Motor neuron (in vitro differentiated cells): ENCODE measurements around the gene RXRG. TPM values are rescaled to one million over a fixed set of nuclear protein-coding genes. Genes with fewer than 3 reads are reported as not detected.

Source experiments
- ATAC-seq, 8 experiments: fragments of 200-7000 bp; cut with Tn5 transposase; replicated peaks in 6 of 8; 2 replicates each; pipeline ENCODE4 v1.8.0; 2021; ENCODE audit warnings: mild to moderate bottlenecking in 8 of 8, moderate library complexity in 8 of 8
- H3K27ac ChIP-seq, 2 donors: fragments of 250-450 bp; sonication (Bioruptor Pico); 2 replicates each; pipeline ENCODE4 v1.9.0; 2021; ENCODE audit warnings: antibody characterized with exemption in 2 of 2, mild to moderate bottlenecking in 2 of 2, moderate library complexity in 1 of 2
- H3K4me1 ChIP-seq, 2 donors: fragments of 250-450 bp; sonication (Bioruptor Pico); replicated peaks in 1 of 2; 2 replicates each; pipeline ENCODE4 v1.6.1; 2021; ENCODE audit warnings: antibody characterized with exemption in 2 of 2, mild to moderate bottlenecking in 2 of 2, moderate library complexity in 1 of 2
- H3K4me3 ChIP-seq, 5 donors: fragments of 250-450 bp; sonication (Bioruptor Pico); 2 replicates each; pipeline ENCODE4 v1.9.0; 2021; ENCODE audit warnings: antibody characterized with exemption in 5 of 5, mild to moderate bottlenecking in 5 of 5, moderate library complexity in 4 of 5
- WGBS, 10 experiments: fragments of 450-650 bp; shearing (Covaris generic); methylation state at CpG; one replicate each; pipeline ENCODE4 v1.0.0; 2022; 5-methylcytosine and 5-hydroxymethylcytosine counted together
- in situ Hi-C, 9 experiments: fragments of 400-800 bp; cut with MboI; loops; one replicate each; pipeline ENCODE4 v1.15.0; 2021; ENCODE audit warnings: low sequenced_read_pairs in 9 of 9, low pct_unique_long_range_greater_than_20kb in 2 of 9; ENCODE audit not compliant: unreplicated experiment in 9 of 9
- total RNA-seq, 8 experiments: library from RNA; unstranded; fragments of 300-600 nt; gene quantifications; 2 replicates each; pipeline versions ENCODE4 v1.2.3 to v1.2.4, GENCODE V29; 2022

RXRG gene
- total RNA-seq, 8 experiments from 2014 or later, result 7.8 to 27.5 (median 13.1) TPM; not detected in 3

DNA sequence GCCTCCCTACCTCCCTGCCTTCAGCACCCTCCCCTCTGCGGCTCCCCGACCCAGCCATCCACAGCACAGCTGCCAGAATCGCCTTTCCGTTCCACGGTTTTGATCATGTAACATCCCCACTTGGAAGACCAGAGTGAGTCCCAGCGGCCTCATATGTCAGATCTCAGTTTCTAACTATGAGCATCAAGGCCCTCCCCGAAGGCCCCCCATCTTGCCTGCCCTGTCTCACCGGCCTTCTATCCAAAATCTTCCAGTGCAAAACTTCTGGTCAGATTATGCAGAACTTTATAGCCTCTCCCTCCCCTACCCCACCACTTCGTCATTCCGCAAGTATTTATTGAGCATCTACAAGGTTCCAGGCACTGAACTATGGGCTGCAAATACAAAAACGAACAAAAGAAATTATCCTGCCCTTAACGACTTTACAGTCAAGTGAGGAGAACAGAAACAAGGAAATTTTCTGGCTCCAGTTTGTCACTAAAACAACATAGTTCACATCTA is 68.1 kb downstream of the RXRG start:
- no peak overlapping the region for H3K27ac ChIP-seq
- WGBS, 10 experiments, result 4 to 54% (median 37%) methylated on average over 4 to 11 of the region's 12 CpGs; no CpG with 5 or more reads in 1 of the 10 experiments

DNA sequence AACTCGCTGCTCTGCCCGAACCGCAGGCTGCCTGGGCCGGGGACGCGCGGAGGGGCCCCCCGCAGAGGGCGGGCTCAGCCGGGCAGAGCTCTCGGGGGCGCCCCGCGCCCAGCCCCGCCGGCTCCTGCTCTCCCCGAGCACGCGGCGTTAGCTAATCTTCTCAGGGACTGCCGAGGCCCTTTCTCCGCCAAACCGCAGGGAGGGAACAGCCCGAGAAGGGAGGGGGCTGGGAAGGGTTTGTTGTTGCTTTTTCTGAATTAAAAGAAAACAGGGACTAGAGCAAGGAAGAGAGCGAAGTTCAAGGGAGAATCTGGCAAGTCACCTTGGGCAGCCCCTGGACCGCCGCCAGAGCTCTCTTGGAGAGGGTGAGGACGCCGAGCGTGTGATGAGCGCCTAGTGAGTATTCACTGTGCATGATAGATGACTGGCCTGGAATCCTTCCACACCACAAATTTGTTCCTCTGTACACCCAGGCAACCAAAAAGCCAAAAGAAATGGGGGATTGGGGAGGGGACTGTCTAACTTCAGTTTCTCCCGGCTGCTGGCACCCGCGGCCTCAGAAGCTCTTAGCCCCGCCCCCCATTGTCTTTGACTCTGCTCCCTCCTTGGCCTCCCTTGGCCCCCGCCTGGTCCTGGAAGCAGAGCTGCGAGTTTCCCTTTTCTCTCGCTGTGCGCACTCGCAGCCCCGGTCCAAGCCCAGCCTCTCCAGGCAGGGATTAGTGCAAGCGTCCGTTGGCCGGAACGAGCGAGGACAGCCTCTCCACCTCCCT is 68.7 kb downstream of the RXRG start:
- H3K27ac ChIP-seq, result no peak overlapping the region
- ATAC-seq, result peak; percentile 84 to 92 (median 89)
- in situ Hi-C loops, result loop anchor here in 4 of 9 experiments (25.0 kb wide), 2 partner anchors 211 to 536 kb away; no protein-coding TSS in a partner anchor
- H3K4me3 ChIP-seq, result peak overlapping the region in 4 of 5 donors; percentile 2 to 23 (median 12)
- peaks cover 4 to 9% of the 10 kb centered on the region in 2 donors for H3K4me1 ChIP-seq
- 2 to 17% (median 6%) methylated on average over 1 to 24 of the region's 46 CpGs; no CpG with 5 or more reads in 3 of the 10 experiments for WGBS, 10 experiments

More for the DNA sequence above, 68.1 kb downstream of the RXRG start:
- H3K4me1 ChIP-seq, result peaks cover 4 to 9% of the 10 kb centered on the region in 2 donors
- in situ Hi-C loops, result loop anchor here in 4 of 9 experiments (25.0 kb wide), 2 partner anchors 210 to 535 kb away; no protein-coding TSS in a partner anchor
- peak overlapping the region in 2 of 5 donors; percentile 11 to 12 for H3K4me3 ChIP-seq
- peak in 1 of 8 experiments; percentile 3 for ATAC-seq

DNA sequence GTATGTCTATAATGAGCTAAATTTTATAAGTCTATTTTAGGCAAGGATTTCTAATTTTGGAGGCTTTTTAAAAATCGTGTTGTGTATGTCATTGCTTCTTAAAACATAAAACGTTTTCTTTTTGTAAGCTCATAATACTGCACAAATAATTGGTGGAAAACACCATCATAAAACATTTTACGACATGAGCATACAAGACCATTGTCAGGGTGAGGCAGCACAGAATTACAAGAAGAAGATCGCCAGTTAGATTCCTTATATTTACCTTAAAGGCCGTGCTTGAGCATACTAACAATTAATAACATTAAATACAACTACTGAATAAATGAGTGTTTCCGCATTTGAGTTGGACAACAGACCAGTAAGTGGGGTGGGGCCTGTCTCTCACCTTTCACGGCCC is 69.3 kb downstream of the RXRG start:
- ATAC-seq, result no peak
- Histone ChIP-seq H3K4me3 (peak overlapping the region in 4 of 5 donors; percentile 2 to 23 (median 12)), H3K4me1 (peaks cover 4 to 9% of the 10 kb centered on the region in 2 donors), H3K27ac (no peak overlapping the region)
- WGBS, 10 experiments, result 23 to 63% (median 46%) methylated on average over 3 to 7 of the region's 7 CpGs
- in situ Hi-C loops, result loop anchor here in 4 of 9 experiments (25.0 kb wide), 2 partner anchors 212 to 537 kb away; no protein-coding TSS in a partner anchor

GRCh38 chr1:165371588-165372225 is 73.2 kb downstream of the RXRG start:
- Histone ChIP-seq H3K4me3 (no peak overlapping the region), H3K4me1 (peaks cover 4 to 9% of the 10 kb centered on the region in 2 donors), H3K27ac (no peak overlapping the region)
- 20 to 72% (median 54%) methylated on average over 1 to 5 of the region's 5 CpGs; no CpG with 5 or more reads in 1 of the 10 experiments for WGBS, 10 experiments
- ATAC-seq, result no peak
- in situ Hi-C loops, result loop anchor here in 7 of 9 experiments (25.0 kb wide), 2 partner anchors 109 to 234 kb away; no protein-coding TSS in a partner anchor

DNA sequence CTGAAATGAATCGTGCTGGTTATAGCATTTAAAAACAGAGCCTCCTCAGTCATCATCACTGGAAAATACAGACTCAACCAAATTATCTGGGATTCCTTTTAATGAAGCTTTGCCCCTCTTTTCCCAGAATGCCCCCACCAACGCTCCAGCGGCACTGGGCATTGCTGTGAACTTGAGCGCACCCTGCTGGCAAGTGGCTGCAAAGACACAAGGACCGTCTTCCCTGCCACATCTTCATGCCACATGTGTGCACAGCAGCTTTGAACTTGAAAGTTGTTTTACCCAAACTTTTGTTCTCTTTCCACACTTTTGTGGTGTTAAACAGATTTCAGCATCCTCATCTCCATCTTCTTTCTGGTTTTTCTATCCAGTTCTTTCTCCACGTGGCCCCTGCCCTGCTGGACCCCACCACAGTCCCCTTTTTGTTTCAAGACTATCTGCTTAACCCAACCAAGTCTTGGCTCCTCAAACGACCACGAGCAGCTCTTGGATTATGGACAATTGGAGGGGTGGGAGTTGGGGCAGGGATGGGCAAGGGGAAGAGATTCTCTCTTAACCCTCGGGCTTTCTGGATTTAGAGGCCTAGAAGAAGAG is 75.6 kb downstream of the RXRG start:
- H3K4me3 ChIP-seq, result no peak overlapping the region
- no peak overlapping the region for H3K27ac ChIP-seq
- in situ Hi-C loops, result loop anchor here in 8 of 9 experiments (10.0 to 25.0 kb wide), 3 partner anchors 107 to 235 kb away; no protein-coding TSS in a partner anchor
- peak in 7 of 8 experiments; percentile 4 to 75 (median 69) for ATAC-seq
- WGBS, 10 experiments, result 0 to 36% (median 6%) methylated on average over 2 to 8 of the region's 9 CpGs; no CpG with 5 or more reads in 2 of the 10 experiments
- H3K4me1 ChIP-seq, result no peaks in the 10 kb centered on the region

DNA sequence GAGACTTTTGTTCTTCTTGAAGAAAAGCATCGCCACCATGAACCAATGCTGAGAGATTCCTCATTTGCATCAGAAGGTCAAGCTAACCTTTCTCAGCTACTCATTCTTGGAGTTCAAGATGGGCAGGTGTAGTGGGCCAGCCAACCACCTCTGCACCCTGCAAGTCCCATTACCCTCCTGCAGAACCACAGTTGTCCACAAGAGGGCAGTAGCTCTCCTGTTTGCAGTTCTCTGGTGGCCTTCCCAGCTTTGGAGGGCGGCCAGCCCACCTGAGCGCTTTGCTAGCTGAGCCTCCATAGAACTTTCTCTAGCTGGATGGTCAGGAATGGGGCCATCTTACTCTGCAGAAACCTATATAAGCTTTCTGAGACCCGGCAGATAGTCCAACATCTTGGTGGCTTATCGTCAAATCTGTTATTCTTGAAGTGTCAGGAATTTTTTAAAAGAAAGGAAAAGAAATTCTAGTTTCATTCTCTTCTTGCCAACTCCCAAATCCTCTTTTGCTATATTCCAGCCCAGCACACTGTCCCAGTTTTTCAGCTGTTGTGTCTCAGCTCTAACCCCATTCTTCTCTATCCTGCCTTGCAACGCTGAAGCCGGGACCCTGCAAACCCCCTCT is 77.4 kb downstream of the RXRG start:
- peak in 3 of 8 experiments; percentile 53 to 62 (median 57) for ATAC-seq
- WGBS, 10 experiments, result 15 to 70% (median 48%) methylated on average over 1 to 7 of the region's 7 CpGs
- Histone ChIP-seq H3K4me1 (no peaks in the 10 kb centered on the region), H3K4me3 (no peak overlapping the region), H3K27ac (no peak overlapping the region)
- in situ Hi-C loops, result loop anchor here in 8 of 9 experiments (10.0 to 25.0 kb wide), 3 partner anchors 105 to 233 kb away; no protein-coding TSS in a partner anchor

DNA sequence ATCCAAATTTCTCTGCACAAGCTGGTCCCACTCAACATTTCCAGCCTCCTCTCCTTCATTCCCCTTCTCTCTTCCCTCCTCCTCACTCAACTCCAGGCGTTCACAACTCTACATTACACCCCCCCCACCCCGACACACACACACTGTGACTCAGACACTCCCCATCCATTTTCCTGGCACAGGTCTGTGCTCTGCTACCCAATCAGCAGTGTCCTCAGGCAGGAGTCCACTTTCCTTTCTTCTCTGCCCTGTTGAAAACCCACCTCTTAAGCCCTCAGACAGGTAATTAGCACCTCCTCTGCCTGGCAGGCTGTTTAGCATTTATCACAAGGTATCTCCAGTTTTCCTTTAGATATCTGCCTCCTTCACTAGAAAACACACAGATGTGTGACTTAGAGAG is 79.6 kb downstream of the RXRG start:
- Histone ChIP-seq H3K4me3 (no peak overlapping the region), H3K27ac (no peak overlapping the region), H3K4me1 (no peaks in the 10 kb centered on the region)
- in situ Hi-C loops, result loop anchor here in 8 of 9 experiments (10.0 to 25.0 kb wide), 3 partner anchors 103 to 231 kb away; no protein-coding TSS in a partner anchor
- peak in 2 of 8 experiments; percentile 66 to 76 for ATAC-seq
- WGBS, 10 experiments, result 0 to 10% methylated on average over 1 to 2 of the region's 2 CpGs; no CpG with 5 or more reads in 8 of the 10 experiments

DNA sequence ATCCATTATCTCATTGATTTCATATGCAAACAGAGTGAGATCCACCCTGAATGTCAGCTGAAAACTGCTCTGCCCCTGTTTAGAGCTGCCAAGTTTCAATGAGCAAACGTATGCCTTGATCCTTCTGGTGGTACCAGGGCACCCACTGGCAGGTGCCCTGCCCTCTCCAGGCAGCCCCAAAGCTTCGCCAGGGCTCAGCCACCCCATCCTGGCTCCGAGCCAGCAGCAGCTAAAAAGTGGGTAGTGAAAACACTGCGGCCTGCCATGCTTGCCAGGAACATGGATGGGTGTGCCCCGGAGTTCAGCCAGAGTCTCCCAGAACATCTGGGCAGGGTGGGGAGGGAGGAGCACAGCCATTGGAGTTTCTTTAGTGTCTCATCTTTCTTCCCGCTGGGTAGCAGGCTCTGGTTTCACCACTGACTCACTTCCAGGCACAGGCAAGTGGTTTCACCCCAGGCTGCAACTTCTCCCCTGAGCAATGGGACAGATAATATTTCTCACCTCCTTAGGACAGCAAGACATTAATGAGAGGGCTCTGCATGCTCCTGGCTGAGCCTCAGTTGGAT is 80.3 kb downstream of the RXRG start:
- 0 to 70% (median 33%) methylated on average over 1 to 6 of the region's 6 CpGs; no CpG with 5 or more reads in 3 of the 10 experiments for WGBS, 10 experiments
- peak in 3 of 8 experiments; percentile 87 to 93 (median 90) for ATAC-seq
- in situ Hi-C loops, result loop anchor here in 8 of 9 experiments (10.0 to 25.0 kb wide), 3 partner anchors 102 to 230 kb away; no protein-coding TSS in a partner anchor
- Histone ChIP-seq H3K4me1 (no peaks in the 10 kb centered on the region), H3K27ac (no peak overlapping the region), H3K4me3 (no peak overlapping the region)

DNA sequence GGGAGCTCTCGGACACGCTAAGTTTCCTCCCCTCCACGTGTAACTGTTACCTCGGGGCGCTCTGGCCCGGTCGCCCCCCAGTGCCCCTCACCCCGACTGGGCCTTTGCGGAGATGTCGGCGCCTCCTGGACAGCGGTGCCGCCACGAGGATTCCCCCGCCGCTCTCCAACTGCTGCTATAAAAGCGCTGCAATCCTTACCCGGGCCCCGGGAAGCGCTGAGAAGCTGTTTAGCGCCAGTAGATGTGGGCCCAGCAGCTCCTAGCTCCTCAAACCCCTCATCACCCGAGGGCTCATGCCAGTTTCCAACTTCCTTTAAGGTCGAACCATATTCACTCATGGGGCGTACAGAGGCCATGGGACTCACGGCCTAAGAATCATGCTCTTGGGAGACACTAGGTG is 88.0 kb downstream of the RXRG start:
- 23 to 100% (median 41%) methylated on average over 1 to 13 of the region's 25 CpGs; no CpG with 5 or more reads in 4 of the 10 experiments for WGBS, 10 experiments
- no peak overlapping the region for H3K27ac ChIP-seq
- ATAC-seq, result peak in 1 of 8 experiments; percentile 6
- H3K4me1 ChIP-seq, result peaks cover 8 to 19% of the 10 kb centered on the region in 2 donors
- in situ Hi-C loops, result loop anchor here in 7 of 9 experiments (25.0 kb wide), 2 partner anchors 95 to 220 kb away; no protein-coding TSS in a partner anchor
- no peak overlapping the region for H3K4me3 ChIP-seq

GRCh38 chr1:165355977-165356811 is 88.7 kb downstream of the RXRG start, which contains the start of gene LMX1A:
LMX1A (minus strand) TSS chr1:165356715; CDS start chr1:165355559, 1,156 bp downstream.
- 0 to 10% (median 2%) methylated on average over 1 to 35 of the region's 88 CpGs; no CpG with 5 or more reads in 3 of the 10 experiments for WGBS, 10 experiments
- H3K4me1 ChIP-seq, result peaks cover 8 to 21% of the 10 kb centered on the region in 2 donors
- H3K4me3 ChIP-seq, result peak within 1 kb of the TSS; percentile 0 to 22 (median 16)
- peak; percentile 32 to 94 (median 57) for ATAC-seq
- H3K27ac ChIP-seq, result no peak within 1 kb of the TSS
- in situ Hi-C loops, result loop anchor here in 7 of 9 experiments (25.0 kb wide), 2 partner anchors 94 to 219 kb away; no protein-coding TSS in a partner anchor
